HEK293T (cell line): ENCODE data around the gene COX6B2.

Source experiments
- BHLHE40 ChIP-seq: fragments of 450-650 bp; IDR thresholded peaks from 2 replicates; pipeline ENCODE4 v1.6.1; 2016; ENCODE audit warnings: mild to moderate bottlenecking, moderate library complexity, borderline replicate concordance
- CTBP1 ChIP-seq: fragments of 450-650 bp; IDR thresholded peaks from 2 replicates; pipeline ENCODE4 v1.6.1; 2016; ENCODE audit warnings: borderline replicate concordance
- FOXA1 ChIP-seq: fragments of 450-650 bp; IDR thresholded peaks from 2 replicates; pipeline ENCODE4 v1.6.1; 2016; ENCODE audit warnings: mild to moderate bottlenecking
- FOXK2 ChIP-seq: fragments of 450-650 bp; IDR thresholded peaks from 2 replicates; pipeline ENCODE4 v1.6.1; 2016; ENCODE audit warnings: mild to moderate bottlenecking
- HDGF ChIP-seq: fragments of 450-650 bp; IDR thresholded peaks from 2 replicates; pipeline ENCODE4 v1.6.1; 2017; ENCODE audit warnings: antibody characterized with exemption, borderline replicate concordance
- NFRKB ChIP-seq: fragments of 450-650 bp; IDR thresholded peaks from 2 replicates; pipeline ENCODE4 v1.6.1; 2016; ENCODE audit warnings: mild to moderate bottlenecking, moderate library complexity
- PKNOX1 ChIP-seq: fragments of 450-650 bp; IDR thresholded peaks from 2 replicates; pipeline ENCODE4 v1.6.1; 2016
- SP1 ChIP-seq: fragments of 450-650 bp; IDR thresholded peaks from 2 replicates; pipeline ENCODE4 v1.6.1; 2017
- SUZ12 ChIP-seq: fragments of 450-650 bp; IDR thresholded peaks from 2 replicates; pipeline ENCODE4 v1.6.1; 2016; ENCODE audit warnings: mild to moderate bottlenecking
- TARDBP ChIP-seq: fragments of 450-650 bp; IDR thresholded peaks from 2 replicates; pipeline ENCODE4 v1.6.1; 2016
- ZNF384 ChIP-seq: fragments of 450-650 bp; IDR thresholded peaks from 2 replicates; pipeline ENCODE4 v1.6.1; 2016

GRCh38 chr19:55387736-55388497, 33.4 kb upstream of the COX6B2 start:
- TF ChIP-seq BHLHE40 (no peak), CTBP1 (no peak), PKNOX1 (no peak), ZNF384 (no peak), SUZ12 (no peak), SP1 (no peak), HDGF (no peak), FOXA1 (no peak), TARDBP (no peak), NFRKB (no peak), FOXK2 (no peak)
